Esophagus muscularis mucosa (tissue), 3 donors: ENCODE data around the gene LDB1.

Experiments
- CTCF ChIP-seq, 3 experiments: fragments of 200-600 bp in 2 of 3; fragments of 450-650 bp in 1 of 3; sonication (generic) in 2 of 3; IDR thresholded peaks; one replicate each; pipeline ENCODE4 v1.5.1; 2017 to 2019; ENCODE audit warnings: antibody characterized with exemption in 3 of 3, mild to moderate bottlenecking in 2 of 3, moderate library complexity in 1 of 3
- POLR2A ChIP-seq: fragments of 450-650 bp; IDR thresholded peaks from one replicate; pipeline ENCODE4 v1.6.1; 2017; ENCODE audit warnings: antibody characterized with exemption, moderate library complexity, mild to moderate bottlenecking, low read depth
- POLR2AphosphoS5 ChIP-seq, 2 donors: sonication (generic); formaldehyde crosslinking; IDR thresholded peaks; one replicate each; pipeline ENCODE4 v1.6.1; 2017; ENCODE audit warnings: antibody characterized with exemption in 2 of 2

- TF ChIP-seq CTCF (IDR thresholded peaks at IDR 0.05), result peak in 1 of 3 experiments; percentile 12
- TF ChIP-seq POLR2A, result no peak
- peak; percentile 40 to 58 for TF ChIP-seq POLR2AphosphoS5 (IDR thresholded peaks at IDR 0.05)
Measured at GRCh38 chr10:102117391-102118159, 2.6 kb downstream of the LDB1 start.
